Left lung (tissue), 10 donors: ENCODE data around the gene KLHDC10. TPM values are rescaled to one million over a fixed set of nuclear protein-coding genes. Genes with fewer than 3 reads are reported as not detected.
"Not testable (repeated sequence)": the region's sequence is repeated elsewhere in the genome, so short reads cannot be mapped to it uniquely, and the experiment has no call there.

ENCODE experiments used
- ATAC-seq: fragments of 200-7000 bp; cut with Tn5 transposase; one replicate; pipeline ENCODE4 v1.9.1; 2020; ENCODE audit warnings: moderate library complexity
- DNase-seq, 4 donors: peaks; one replicate each; pipeline ENCODE4 v3.0.0-alpha.2; 2013 to 2020
- H3K27ac ChIP-seq, 2 donors: fragments of 200-600 bp; sonication (generic) in 1 of 2; one replicate each; pipeline versions ENCODE4 v1.5.0 to v1.8.0; 2020 to 2021
- H3K27me3 ChIP-seq, 2 donors: fragments of 200-600 bp; sonication (generic) in 1 of 2; one replicate each; pipeline versions ENCODE4 v1.5.0 to v1.8.0; 2020 to 2021
- H3K36me3 ChIP-seq, 2 donors: fragments of 200-600 bp; sonication (generic) in 1 of 2; one replicate each; pipeline versions ENCODE4 v1.5.0 to v1.8.0; 2020 to 2021
- H3K4me1 ChIP-seq, 2 donors: fragments of 200-600 bp; one replicate each; pipeline ENCODE4 v1.8.0; 2021
- H3K4me3 ChIP-seq, 2 donors: fragments of 200-600 bp; sonication (generic) in 1 of 2; one replicate each; pipeline versions ENCODE4 v1.5.0 to v1.8.0; 2020 to 2021; ENCODE audit warnings: mild to moderate bottlenecking in 1 of 2
- H3K9me3 ChIP-seq, 2 donors: fragments of 200-600 bp; sonication (generic) in 1 of 2; one replicate each; pipeline versions ENCODE4 v1.5.0 to v1.8.0; 2020 to 2021
- CTCF ChIP-seq, 2 donors: fragments of 200-600 bp; sonication (generic) in 1 of 2; IDR thresholded peaks; one replicate each; pipeline versions ENCODE4 v1.5.0 to v1.8.0; 2021; ENCODE audit warnings: antibody characterized with exemption in 2 of 2
- intact Hi-C, 2 donors: fragments of 100-400 bp; cut with DNase I; formaldehyde crosslinking; loops; one replicate each; pipeline versions ENCODE4 v1.11.2 to v1.14.2; 2022
- polyA plus RNA-seq, 6 donors: library from polyadenylated mRNA; unstranded; fragments of 120-200 nt; gene quantifications; one replicate each; pipeline ENCODE4 v1.2.1, GENCODE V29; 2013; ENCODE audit not compliant: insufficient read length in 6 of 6
- total RNA-seq, 2 donors: library from RNA; stranded (reverse); fragmentation: NEBNext Ultra II Directional; extraction: Animal tissue kit (Norgen Biotek cat#: 25700); gene quantifications; one replicate each; pipeline ENCODE4 v1.2.1, GENCODE V29; 2021
- donor health status: DM: no; HTN: yes; CAD: no.
- donor health status: DM: no; HTN: no; CAD: no.

Gene KLHDC10
- total and polyA plus RNA-seq, 8 donors, result 33.3 to 39.7 (median 37.9) TPM

DNA sequence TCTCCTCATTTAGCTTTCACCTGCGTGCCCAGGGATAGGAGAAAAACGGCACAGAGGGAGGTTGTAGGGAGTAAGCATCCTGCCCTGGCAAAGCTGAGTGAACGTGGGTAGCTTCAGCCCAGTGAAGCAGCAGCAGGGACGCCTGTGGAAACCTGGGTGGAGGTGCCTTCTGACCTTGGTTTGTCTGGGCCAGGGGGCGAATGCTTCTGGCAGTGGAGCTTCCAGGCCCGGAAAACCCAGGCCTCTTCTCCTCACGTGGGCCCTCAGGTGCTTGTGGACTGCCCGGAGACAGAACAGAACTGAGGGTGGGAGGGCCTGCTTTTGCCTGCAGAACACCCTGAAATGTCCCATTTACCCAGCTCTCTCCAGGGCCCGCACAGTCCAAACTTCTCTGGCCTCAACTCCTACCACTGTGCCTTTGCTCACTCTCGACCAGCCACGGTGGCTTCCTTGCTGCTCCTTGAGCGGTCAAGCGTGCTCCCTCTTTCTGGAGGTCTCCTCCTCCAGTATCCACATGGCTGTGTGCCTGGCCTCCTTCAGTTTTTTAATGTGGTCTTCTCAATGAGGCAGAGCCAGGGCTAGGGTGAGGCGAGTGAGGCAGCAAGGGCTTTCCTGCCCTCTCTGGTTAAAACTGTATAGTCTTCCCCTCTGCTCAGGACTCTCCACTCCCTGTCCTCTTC, 72.5 kb downstream of the KLHDC10 start:
- H3K27me3 ChIP-seq, result no peaks in the 10 kb centered on the region
- H3K4me1 ChIP-seq, result peaks cover 22 to 24% of the 10 kb centered on the region in 2 donors
- peak overlapping the region; percentile 75 to 89 for H3K27ac ChIP-seq

GRCh38 chr7:130143334-130143732, 73.0 kb downstream of the KLHDC10 start:
- H3K36me3 ChIP-seq, result peaks cover 0 to 14% of the 10 kb centered on the region in 2 donors
- DNase-seq (no peak), ATAC-seq (no peak)
- no peak overlapping the region for H3K4me3 ChIP-seq
- H3K4me1 ChIP-seq, result peaks cover 22 to 24% of the 10 kb centered on the region in 2 donors
- TF ChIP-seq CTCF (IDR thresholded peaks at IDR 0.05), result no peak
- intact Hi-C loops, result no loop called here
- no peaks in the 10 kb centered on the region for H3K27me3 ChIP-seq
- H3K27ac ChIP-seq, result peak overlapping the region; percentile 75 to 89
- no peaks in the 10 kb centered on the region for H3K9me3 ChIP-seq

More for the DNA sequence above, 72.5 kb downstream of the KLHDC10 start:
- no peaks in the 10 kb centered on the region for H3K9me3 ChIP-seq
- H3K36me3 ChIP-seq, result peaks cover 0 to 18% of the 10 kb centered on the region in 2 donors
- intact Hi-C loops, result no loop called here
- no peak overlapping the region for H3K4me3 ChIP-seq
- ATAC-seq (no peak), DNase-seq (no peak)
- TF ChIP-seq CTCF (IDR thresholded peaks at IDR 0.05), result no peak

GRCh38 chr7:130143986-130144311, 73.6 kb downstream of the KLHDC10 start:
- H3K9me3 ChIP-seq, result no peaks in the 10 kb centered on the region
- H3K27ac ChIP-seq, result peak overlapping the region; percentile 58 to 69
- intact Hi-C loops, result no loop called here
- H3K4me1 ChIP-seq, result peaks cover 22 to 24% of the 10 kb centered on the region in 2 donors
- ATAC-seq (no peak), DNase-seq (no peak)
- H3K27me3 ChIP-seq, result no peaks in the 10 kb centered on the region
- H3K4me3 ChIP-seq, result no peak overlapping the region
- peaks cover 0 to 14% of the 10 kb centered on the region in 2 donors for H3K36me3 ChIP-seq
- no peak for TF ChIP-seq CTCF (IDR thresholded peaks at IDR 0.05)

DNA sequence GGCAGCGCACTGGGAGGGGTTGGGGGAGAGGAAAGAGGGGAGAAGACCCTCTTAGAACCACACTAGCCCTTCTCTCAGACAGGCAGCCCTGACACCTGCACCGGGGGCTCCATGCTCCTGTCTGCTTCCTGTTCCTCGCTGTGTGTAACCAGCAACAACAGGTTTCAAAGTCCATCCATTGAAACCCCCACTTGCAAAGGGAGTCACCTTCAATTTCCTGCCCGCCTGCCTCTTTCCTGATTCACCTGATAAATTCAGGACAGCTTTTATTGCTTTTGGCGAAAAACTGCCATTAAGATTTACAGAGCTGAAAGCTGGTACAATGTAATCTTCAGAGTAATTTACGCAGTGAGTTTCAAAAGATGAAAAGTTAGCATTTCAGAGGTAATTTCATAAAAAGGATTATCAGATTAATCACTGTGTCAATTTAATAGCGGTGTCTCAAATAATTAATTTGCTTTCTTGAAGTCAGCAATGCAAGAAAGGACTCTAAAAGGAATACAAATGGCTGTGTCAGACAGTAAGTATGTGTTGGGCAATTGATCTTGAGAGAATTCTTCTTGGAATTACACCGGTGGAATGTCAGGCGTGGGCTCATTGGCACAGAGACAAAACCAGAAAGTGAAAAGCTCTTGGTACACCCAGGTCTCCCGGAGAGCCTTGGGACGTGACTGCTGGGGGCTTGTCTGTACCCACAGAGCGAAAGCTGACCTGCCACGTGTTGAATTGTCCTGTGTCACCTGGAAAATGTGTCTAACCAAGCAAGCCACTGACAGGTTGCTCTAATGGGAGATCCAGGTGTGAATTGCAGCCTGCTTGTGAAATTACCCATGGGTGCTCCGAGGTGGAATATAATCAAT, 74.2 kb downstream of the KLHDC10 start:
- H3K27me3 ChIP-seq, result no peaks in the 10 kb centered on the region
- H3K36me3 ChIP-seq, result peaks cover 0 to 9% of the 10 kb centered on the region in 2 donors
- no peaks in the 10 kb centered on the region for H3K9me3 ChIP-seq
- ATAC-seq (peak; percentile 24), DNase-seq (peak in 1 of 4 donors; percentile 25)
- TF ChIP-seq CTCF (IDR thresholded peaks at IDR 0.05), result no peak
- intact Hi-C loops, result no loop called here
- H3K27ac ChIP-seq, result peak overlapping the region; percentile 58 to 69
- no peak overlapping the region for H3K4me3 ChIP-seq
- peaks cover 22 to 24% of the 10 kb centered on the region in 2 donors for H3K4me1 ChIP-seq

- no peaks in the 10 kb centered on the region for H3K27me3 ChIP-seq
- H3K27ac ChIP-seq, result peak overlapping the region in 1 of 2 donors; percentile 69
- no peaks in the 10 kb centered on the region for H3K36me3 ChIP-seq
- intact Hi-C loops, result no loop called here
- no peaks in the 10 kb centered on the region for H3K9me3 ChIP-seq
- no peak for DNase-seq
- H3K4me1 ChIP-seq, result peaks cover 17 to 22% of the 10 kb centered on the region in 2 donors
- no peak overlapping the region for H3K4me3 ChIP-seq
- no peak for ATAC-seq
- no peak for TF ChIP-seq CTCF (IDR thresholded peaks at IDR 0.05)
These were observed 75.2 kb downstream of the KLHDC10 start for GRCh38 chr7:130145424-130146100.

DNA sequence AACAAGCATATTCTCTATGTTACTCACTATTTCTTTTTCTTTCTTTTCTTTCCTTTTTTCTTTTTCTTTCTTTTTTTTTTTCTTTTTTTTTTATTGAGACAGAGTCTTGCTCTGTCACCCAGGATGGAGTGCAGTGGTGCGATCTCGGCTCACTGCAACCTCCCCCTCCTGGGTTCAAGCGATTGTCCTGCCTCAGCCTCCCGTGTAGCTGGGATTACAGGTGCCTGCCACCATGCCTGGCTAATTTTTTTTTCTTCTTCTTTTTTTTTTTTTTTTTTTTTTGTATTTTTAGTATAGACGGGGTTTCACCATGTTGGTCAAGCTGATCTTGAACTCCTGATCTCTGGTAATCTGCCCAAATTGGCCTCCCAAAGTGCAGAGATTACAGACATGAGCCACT, 75.8 kb downstream of the KLHDC10 start:
- Histone ChIP-seq H3K27ac (peak overlapping the region in 1 of 2 donors; percentile 69), H3K4me1 (peaks cover 12 to 18% of the 10 kb centered on the region in 2 donors)
- H3K9me3 ChIP-seq, H3K4me3 ChIP-seq, H3K27me3 ChIP-seq, ATAC-seq, intact Hi-C loops, H3K36me3 ChIP-seq, DNase-seq: not testable (repeated sequence)
